Neural cell (in vitro differentiated cells): ENCODE measurements around the gene SMIM7. TPM values are rescaled to one million over a fixed set of nuclear protein-coding genes. Genes with fewer than 3 reads are reported as not detected.

ENCODE experiments used
- H2AFZ ChIP-seq: fragments of 200-600, 300-800 bp; sonication (generic), shearing (Covaris generic); 2 replicates; pipeline ENCODE4 v1.6.0; 2014; ENCODE audit warnings: low read depth, mild to moderate bottlenecking, antibody characterized with exemption, low read length, moderate library complexity
- H3F3A ChIP-seq: fragments of 200-600 bp; shearing (Covaris generic); 2 replicates; pipeline ENCODE4 v1.6.1; 2016; ENCODE audit warnings: mild to moderate bottlenecking, moderate library complexity, mixed read lengths, antibody characterized with exemption, low read length; ENCODE audit not compliant: insufficient read depth, poor library complexity, severe bottlenecking
- H3K27ac ChIP-seq: fragments of 200-600, 300-800 bp; sonication (generic), shearing (Covaris generic); 2 replicates; pipeline ENCODE4 v1.5.1; 2014; ENCODE audit warnings: mild to moderate bottlenecking, low read length, moderate library complexity
- H3K27me3 ChIP-seq: fragments of 300-800, 200-600 bp; sonication (generic), shearing (Covaris generic); 2 replicates; pipeline ENCODE4 v1.6.0; 2014; ENCODE audit warnings: mild to moderate bottlenecking, low read depth, low read length, moderate library complexity; ENCODE audit not compliant: insufficient read depth
- H3K36me3 ChIP-seq: fragments of 300-800, 200-600 bp; sonication (generic), shearing (Covaris generic); 2 replicates; pipeline ENCODE4 v1.5.1; 2014; ENCODE audit warnings: mild to moderate bottlenecking, antibody characterized with exemption, low read length, moderate library complexity; ENCODE audit not compliant: insufficient read depth
- H3K4me2 ChIP-seq: fragments of 300-800, 200-600 bp; sonication (generic), shearing (Covaris generic); 2 replicates; pipeline ENCODE4 v1.6.0; 2014; ENCODE audit warnings: mild to moderate bottlenecking, low read length
- H3K4me3 ChIP-seq: fragments of 300-800, 200-600 bp; sonication (generic), shearing (Covaris generic); 2 replicates; pipeline ENCODE4 v1.5.1; 2014; ENCODE audit warnings: mild to moderate bottlenecking, low read length, moderate library complexity
- H3K79me2 ChIP-seq: fragments of 200-600 bp; shearing (Covaris generic); replicated peaks from 2 replicates; pipeline ENCODE4 v1.6.0; 2014; ENCODE audit warnings: mild to moderate bottlenecking, low read length, moderate library complexity; ENCODE audit not compliant: insufficient read depth
- H3K9ac ChIP-seq: fragments of 300-800, 200-600 bp; sonication (generic), shearing (Covaris generic); 2 replicates; pipeline ENCODE4 v1.6.1; 2016; ENCODE audit warnings: mild to moderate bottlenecking, low read length, mixed read lengths
- H3K9me2 ChIP-seq: fragments of 200-600 bp; shearing (Covaris generic); 2 replicates; pipeline ENCODE4 v1.6.1; 2016; ENCODE audit warnings: mild to moderate bottlenecking, low read length, mixed read lengths; ENCODE audit not compliant: insufficient read depth
- H3K9me3 ChIP-seq: fragments of 200-600, 300-800 bp; sonication (generic), shearing (Covaris generic); 2 replicates; pipeline ENCODE4 v1.6.1; 2016; ENCODE audit warnings: mild to moderate bottlenecking, mixed run types, low read length, moderate library complexity, mixed read lengths
- H4K20me1 ChIP-seq: fragments of 200-600 bp; shearing (Covaris generic); 2 replicates; pipeline ENCODE4 v1.6.1; 2016; ENCODE audit warnings: mild to moderate bottlenecking, mixed run types; ENCODE audit not compliant: insufficient read depth
- EP300 ChIP-seq: fragments of 450-650 bp; conservative IDR thresholded peaks from 2 replicates; pipeline ENCODE4 v1.6.1; 2014; ENCODE audit warnings: antibody characterized with exemption, mild to moderate bottlenecking, moderate library complexity; ENCODE audit not compliant: poor library complexity, severe bottlenecking
- EZH2 ChIP-seq: fragments of 200-600, 300-800 bp; shearing (Covaris generic), sonication (generic); IDR thresholded peaks from 2 replicates; pipeline ENCODE4 v1.6.1; 2014; ENCODE audit warnings: antibody characterized with exemption, low read length, borderline replicate concordance, mild to moderate bottlenecking; ENCODE audit not compliant: insufficient read depth, poor library complexity, severe bottlenecking
- MXI1 ChIP-seq: fragments of 450-650 bp; conservative IDR thresholded peaks from 2 replicates; pipeline ENCODE4 v1.6.1; 2014; ENCODE audit warnings: antibody characterized with exemption, mild to moderate bottlenecking; ENCODE audit not compliant: poor library complexity, severe bottlenecking
- POLR2AphosphoS5 ChIP-seq: IDR thresholded peaks from 2 replicates; pipeline ENCODE4 v1.6.1; 2012
- RAD21 ChIP-seq: fragments of 450-650 bp; conservative IDR thresholded peaks from 2 replicates; pipeline ENCODE4 v1.6.1; 2014; ENCODE audit warnings: antibody characterized with exemption, mild to moderate bottlenecking, moderate library complexity
- REST ChIP-seq: IDR thresholded peaks from 2 replicates; pipeline ENCODE4 v1.6.1; 2012; ENCODE audit warnings: borderline replicate concordance
- SMC3 ChIP-seq: fragments of 450-650 bp; conservative IDR thresholded peaks from 2 replicates; pipeline ENCODE4 v1.6.1; 2014; ENCODE audit warnings: antibody characterized with exemption, mild to moderate bottlenecking, moderate library complexity; ENCODE audit not compliant: poor library complexity
- TAF1 ChIP-seq: IDR thresholded peaks from 2 replicates; pipeline ENCODE4 v1.6.1; 2012; ENCODE audit warnings: low read depth
- polyA plus RNA-seq: library from polyadenylated mRNA; depleted of rRNA; stranded (reverse); fragments of >200 nt; gene quantifications from 2 replicates; pipeline ENCODE4 v1.2.3, GENCODE V29; 2014
- TF ChIP-seq, protein P1 (sequence below): fragments of 450-650 bp; IDR thresholded peaks from 2 replicates; pipeline ENCODE4 v1.5.1; 2014; ENCODE audit warnings: antibody characterized with exemption, mild to moderate bottlenecking, moderate library complexity; ENCODE audit not compliant: poor library complexity, severe bottlenecking

The SMIM7 gene
- polyA plus RNA-seq, 1 donor from 2014 or later: 153 TPM

GRCh38 chr19:16605553-16605994 lies 54.4 kb downstream of the SMIM7 start:
- Histone ChIP-seq H3K27ac (no peak overlapping the region), H3K4me2 (no peak overlapping the region)
- TF ChIP-seq EZH2: no peak
- TF ChIP-seq EP300: no peak
- TF ChIP-seq RAD21: no peak
- TF ChIP-seq REST: no peak
- TF ChIP-seq TAF1: no peak
- TF ChIP-seq SMC3: no peak
- TF ChIP-seq MXI1: no peak
- TF ChIP-seq, protein P1, sequence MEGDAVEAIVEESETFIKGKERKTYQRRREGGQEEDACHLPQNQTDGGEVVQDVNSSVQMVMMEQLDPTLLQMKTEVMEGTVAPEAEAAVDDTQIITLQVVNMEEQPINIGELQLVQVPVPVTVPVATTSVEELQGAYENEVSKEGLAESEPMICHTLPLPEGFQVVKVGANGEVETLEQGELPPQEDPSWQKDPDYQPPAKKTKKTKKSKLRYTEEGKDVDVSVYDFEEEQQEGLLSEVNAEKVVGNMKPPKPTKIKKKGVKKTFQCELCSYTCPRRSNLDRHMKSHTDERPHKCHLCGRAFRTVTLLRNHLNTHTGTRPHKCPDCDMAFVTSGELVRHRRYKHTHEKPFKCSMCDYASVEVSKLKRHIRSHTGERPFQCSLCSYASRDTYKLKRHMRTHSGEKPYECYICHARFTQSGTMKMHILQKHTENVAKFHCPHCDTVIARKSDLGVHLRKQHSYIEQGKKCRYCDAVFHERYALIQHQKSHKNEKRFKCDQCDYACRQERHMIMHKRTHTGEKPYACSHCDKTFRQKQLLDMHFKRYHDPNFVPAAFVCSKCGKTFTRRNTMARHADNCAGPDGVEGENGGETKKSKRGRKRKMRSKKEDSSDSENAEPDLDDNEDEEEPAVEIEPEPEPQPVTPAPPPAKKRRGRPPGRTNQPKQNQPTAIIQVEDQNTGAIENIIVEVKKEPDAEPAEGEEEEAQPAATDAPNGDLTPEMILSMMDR: no peak

DNA sequence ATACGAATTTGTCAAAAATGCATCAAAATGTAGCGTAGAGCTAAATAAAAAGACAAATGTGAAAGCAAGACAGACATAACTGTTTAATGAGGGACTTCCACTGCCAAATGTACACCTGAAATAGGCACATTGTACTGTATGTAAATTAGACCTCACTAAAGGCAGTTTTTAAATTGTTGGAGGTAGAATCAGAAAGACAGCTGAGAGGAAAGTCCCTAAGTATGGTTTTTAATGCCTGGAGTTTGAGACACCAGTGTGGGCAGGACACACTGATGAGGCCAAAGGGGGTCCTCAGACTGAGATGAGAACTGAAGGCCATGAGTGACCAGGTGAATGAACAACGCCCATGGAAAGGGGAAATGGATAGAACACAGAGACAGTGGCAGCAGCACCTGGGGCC lies 54.8 kb downstream of the SMIM7 start:
- Histone ChIP-seq H3F3A (no peaks in the 10 kb centered on the region), H3K9me3 (no peaks in the 10 kb centered on the region), H3K79me2 (peaks cover 16% of the 10 kb centered on the region), H3K27ac (no peak overlapping the region), H3K4me2 (no peak overlapping the region), H3K4me3 (no peak overlapping the region), H3K9me2 (no peaks in the 10 kb centered on the region), H3K36me3 (no peaks in the 10 kb centered on the region), H3K9ac (no peak overlapping the region), H3K27me3 (no peaks in the 10 kb centered on the region), H4K20me1 (no peaks in the 10 kb centered on the region), H2AFZ (no peak overlapping the region)
- no peak for TF ChIP-seq EP300
- TF ChIP-seq MXI1: no peak
- no peak for TF ChIP-seq SMC3
- TF ChIP-seq REST: no peak
- TF ChIP-seq, protein P1: no peak
- TF ChIP-seq POLR2AphosphoS5: no peak
- no peak for TF ChIP-seq TAF1
- TF ChIP-seq EZH2: no peak
- no peak for TF ChIP-seq RAD21

More at GRCh38 chr19:16605553-16605994, 54.4 kb downstream of the SMIM7 start:
- Histone ChIP-seq H3F3A (no peaks in the 10 kb centered on the region), H4K20me1 (no peaks in the 10 kb centered on the region), H3K27me3 (no peaks in the 10 kb centered on the region), H3K79me2 (peaks cover 18% of the 10 kb centered on the region), H3K4me3 (no peak overlapping the region), H3K9me3 (no peaks in the 10 kb centered on the region), H3K9ac (no peak overlapping the region), H2AFZ (no peak overlapping the region), H3K9me2 (no peaks in the 10 kb centered on the region), H3K36me3 (no peaks in the 10 kb centered on the region)
